Endodermal cell (in vitro differentiated cells): ENCODE results near the gene SUSD1. TPM values are rescaled to one million over a fixed set of nuclear protein-coding genes. Genes with fewer than 3 reads are reported as not detected.
A peak's percentile ranks its signal among the peaks of the same experiment; 100 is the strongest.

Source experiments
- DNase-seq: peaks from one replicate; pipeline ENCODE4 v3.0.0-alpha.2; 2017
- H3K27ac ChIP-seq: 2 replicates; pipeline ENCODE4 v1.5.1; 2013; ENCODE audit warnings: mild to moderate bottlenecking, low read depth, low read length, moderate library complexity
- H3K27me3 ChIP-seq: 2 replicates; pipeline ENCODE4 v1.6.1; 2013; ENCODE audit warnings: mild to moderate bottlenecking, low read length, moderate library complexity; ENCODE audit not compliant: insufficient read depth, control insufficient read depth, poor library complexity, severe bottlenecking
- H3K36me3 ChIP-seq: 2 replicates; pipeline ENCODE4 v1.7.0; 2013; ENCODE audit warnings: mild to moderate bottlenecking, low read length, moderate library complexity; ENCODE audit not compliant: control insufficient read depth, insufficient read depth
- H3K4me1 ChIP-seq: one replicate; pipeline ENCODE4 v1.7.0; 2013; ENCODE audit warnings: low read length; ENCODE audit not compliant: control insufficient read depth, insufficient read depth
- H3K4me3 ChIP-seq: 2 replicates; pipeline ENCODE4 v1.5.1; 2013; ENCODE audit warnings: mild to moderate bottlenecking, low read length, moderate library complexity
- H3K9ac ChIP-seq: 2 replicates; pipeline ENCODE4 v1.6.1; 2013; ENCODE audit warnings: mild to moderate bottlenecking, low read length, moderate library complexity; ENCODE audit not compliant: poor library complexity, severe bottlenecking; ENCODE audit errors: extremely low read depth
- H3K9me3 ChIP-seq: 2 replicates; pipeline ENCODE4 v1.6.1; 2013; ENCODE audit warnings: mild to moderate bottlenecking, low read length, moderate library complexity; ENCODE audit not compliant: control insufficient read depth
- H3K27ac Mint-ChIP-seq: 2 replicates; pipeline ENCODE4 v1.8.0; 2020; ENCODE audit warnings: mixed read lengths
- H3K27me3 Mint-ChIP-seq: 2 replicates; pipeline ENCODE4 v1.8.0; 2021; ENCODE audit warnings: mild to moderate bottlenecking, mixed read lengths; ENCODE audit not compliant: insufficient read depth
- H3K36me3 Mint-ChIP-seq: 2 replicates; pipeline ENCODE4 v1.8.0; 2020; ENCODE audit warnings: low read depth, mixed read lengths
- H3K4me1 Mint-ChIP-seq: 2 replicates; pipeline ENCODE4 v1.8.0; 2020; ENCODE audit warnings: mixed read lengths
- H3K4me3 Mint-ChIP-seq: 2 replicates; pipeline ENCODE4 v1.8.0; 2020; ENCODE audit warnings: mild to moderate bottlenecking, moderate library complexity, mixed read lengths
- H3K9me3 Mint-ChIP-seq: 2 replicates; pipeline ENCODE4 v1.8.0; 2020; ENCODE audit warnings: mild to moderate bottlenecking, mixed read lengths
- CTCF ChIP-seq: fragments of 200-600 bp; sonication (generic); conservative IDR thresholded peaks from 2 replicates; pipeline ENCODE4 v1.5.0; 2021; ENCODE audit warnings: antibody characterized with exemption, mild to moderate bottlenecking
- WGBS, 2 experiments: methylation state at CpG; one replicate each; pipeline versions ENCODE4 v1.1.5 to v1.1.7; 2013; ENCODE audit warnings: missing lambda C conversion rate in 2 of 2, mixed read lengths in 1 of 2; ENCODE audit not compliant: insufficient coverage in 1 of 2, insufficient read length in 1 of 2; 5-methylcytosine and 5-hydroxymethylcytosine counted together
- total RNA-seq, 2 donors: library from RNA; stranded (reverse); fragmentation: NEBNext Ultra II Directional in 1 of 2; extraction: Animal tissue kit (Norgen Biotek cat#: 25700) in 1 of 2; gene quantifications; 2 replicates in 1 of 2; 3 replicates in 1 of 2; pipeline ENCODE4 v1.2.1, GENCODE V29; 2021

Gene SUSD1
- total RNA-seq, 2 donors from 2014 or later, result 7.7 to 10.4 TPM

- Histone ChIP-seq H3K36me3 (no peaks in the 10 kb centered on the region), H3K27ac (no peak overlapping the region), H3K4me3 (no peak overlapping the region), H3K4me1 (no peaks in the 10 kb centered on the region), H3K9ac (no peak overlapping the region), H3K9me3 (no peaks in the 10 kb centered on the region), H3K27me3 (no peaks in the 10 kb centered on the region)
- H3K4me1 Mint-ChIP-seq, result no peaks in the 10 kb centered on the region
- no peak overlapping the region for H3K4me3 Mint-ChIP-seq
- no peaks in the 10 kb centered on the region for H3K27me3 Mint-ChIP-seq
- no peak overlapping the region for H3K27ac Mint-ChIP-seq
- whole genome bisulfite sequencing, 2 experiments, result 88% methylated on average over 3 of the region's 3 CpGs; no CpG with 5 or more reads in 1 of the 2 experiments
- no peaks in the 10 kb centered on the region for H3K9me3 Mint-ChIP-seq
- peak; percentile 61 for TF ChIP-seq CTCF
- H3K36me3 Mint-ChIP-seq, result no peaks in the 10 kb centered on the region
- DNase-seq, result peak; percentile 70
These were observed 174.4 kb downstream of the SUSD1 start for GRCh38 chr9:112000743-112001142.

- no peaks in the 10 kb centered on the region for H3K9me3 ChIP-seq
- no peaks in the 10 kb centered on the region for H3K4me1 ChIP-seq
- no peaks in the 10 kb centered on the region for H3K9me3 Mint-ChIP-seq
These were observed 175.8 kb downstream of the SUSD1 start for GRCh38 chr9:111999319-111999718.

GRCh38 chr9:111997831-111998230 lies 177.3 kb downstream of the SUSD1 start:
- Mint-ChIP-seq H3K4me1 (no peaks in the 10 kb centered on the region), H3K36me3 (no peaks in the 10 kb centered on the region), H3K9me3 (no peaks in the 10 kb centered on the region), H3K27ac (no peak overlapping the region), H3K4me3 (no peak overlapping the region), H3K27me3 (peaks cover 3% of the 10 kb centered on the region)
- Histone ChIP-seq H3K4me3 (no peak overlapping the region), H3K4me1 (no peaks in the 10 kb centered on the region), H3K9ac (no peak overlapping the region), H3K9me3 (no peaks in the 10 kb centered on the region), H3K27ac (no peak overlapping the region), H3K36me3 (no peaks in the 10 kb centered on the region), H3K27me3 (no peaks in the 10 kb centered on the region)
- WGBS, 2 experiments, result 96 to 100% methylated on average over 3 to 5 of the region's 5 CpGs
- DNase-seq, result peak; percentile 11
- no peak for TF ChIP-seq CTCF

More at GRCh38 chr9:111999319-111999718, 175.8 kb downstream of the SUSD1 start:
- H3K27me3 ChIP-seq, result no peaks in the 10 kb centered on the region
- Mint-ChIP-seq H3K27me3 (peaks cover 3% of the 10 kb centered on the region), H3K4me1 (no peaks in the 10 kb centered on the region), H3K27ac (no peak overlapping the region), H3K36me3 (no peaks in the 10 kb centered on the region), H3K4me3 (no peak overlapping the region)
- H3K9ac ChIP-seq, result no peak overlapping the region
- no peak for TF ChIP-seq CTCF
- no peaks in the 10 kb centered on the region for H3K36me3 ChIP-seq
- no peak overlapping the region for H3K4me3 ChIP-seq
- H3K27ac ChIP-seq, result no peak overlapping the region
- WGBS, 2 experiments, result 85 to 93% methylated on average over 3 of the region's 3 CpGs
- peak; percentile 19 for DNase-seq
